HG02759 (cell line): Measurements from ENCODE around the gene GOLGA8R.
"Not testable (repeated sequence)": the region's sequence is repeated elsewhere in the genome, so short reads cannot be mapped to it uniquely, and the experiment has no call there.

Source experiments
- ATAC-seq: cut with Tn5 transposase; IDR thresholded peaks from one replicate; pipeline ENCODE4 v1.9.1; 2021; ENCODE audit warnings: mild to moderate bottlenecking, moderate library complexity; ENCODE audit not compliant: unreplicated experiment

Gene GOLGA8R, protein sequence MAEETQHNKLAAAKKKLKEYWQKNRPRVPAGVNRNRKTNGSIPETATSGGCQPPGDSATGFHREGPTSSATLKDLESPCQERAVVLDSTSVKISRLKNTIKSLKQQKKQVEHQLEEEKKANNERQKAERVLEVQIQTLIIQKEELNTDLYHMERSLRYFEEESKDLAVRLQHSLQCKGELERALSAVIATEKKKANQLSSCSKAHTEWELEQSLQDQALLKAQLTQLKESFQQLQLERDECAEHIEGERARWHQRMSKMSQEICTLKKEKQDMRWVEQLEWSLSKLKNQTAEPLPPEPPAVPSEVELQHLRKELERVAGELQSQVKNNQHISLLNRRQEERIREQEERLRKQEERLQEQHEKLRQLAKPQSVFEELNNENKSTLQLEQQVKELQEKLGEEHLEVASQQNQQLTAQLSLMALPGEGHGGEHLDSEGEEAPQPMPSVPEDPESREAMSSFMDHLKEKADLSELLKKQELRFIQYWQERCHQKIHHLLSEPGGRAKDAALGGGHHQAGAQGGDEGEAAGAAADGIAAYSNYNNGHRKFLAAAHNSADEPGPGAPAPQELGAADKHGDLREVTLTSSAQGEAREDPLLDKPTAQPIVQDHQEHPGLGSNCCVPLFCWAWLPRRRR

DNA sequence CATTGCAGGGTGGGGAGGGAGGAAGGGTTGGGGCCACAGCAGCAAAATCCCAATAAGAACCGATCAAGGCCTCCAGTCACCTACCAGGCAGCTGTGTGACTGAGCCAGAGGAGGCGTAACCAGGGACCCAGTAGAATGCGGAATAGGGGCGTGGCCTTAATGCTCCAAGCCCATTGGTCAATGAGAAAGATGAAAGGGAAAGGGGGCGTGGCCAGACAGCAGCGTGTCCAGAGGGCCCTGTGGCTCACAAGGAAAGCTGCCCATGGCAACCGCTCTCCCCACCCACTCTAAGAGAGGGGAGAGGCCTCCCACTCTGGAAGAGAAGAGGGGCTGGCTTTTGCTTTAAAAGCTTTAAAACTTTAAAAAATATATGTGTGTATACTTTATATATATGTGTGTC lies at the start of gene GOLGA8R:
Gene GOLGA8R, minus strand, starts transcription at position 101 of the 400 bp plus-strand sequence. Its CDS starts 98 bp downstream, at position 3.
- not testable (repeated sequence) for ATAC-seq

DNA sequence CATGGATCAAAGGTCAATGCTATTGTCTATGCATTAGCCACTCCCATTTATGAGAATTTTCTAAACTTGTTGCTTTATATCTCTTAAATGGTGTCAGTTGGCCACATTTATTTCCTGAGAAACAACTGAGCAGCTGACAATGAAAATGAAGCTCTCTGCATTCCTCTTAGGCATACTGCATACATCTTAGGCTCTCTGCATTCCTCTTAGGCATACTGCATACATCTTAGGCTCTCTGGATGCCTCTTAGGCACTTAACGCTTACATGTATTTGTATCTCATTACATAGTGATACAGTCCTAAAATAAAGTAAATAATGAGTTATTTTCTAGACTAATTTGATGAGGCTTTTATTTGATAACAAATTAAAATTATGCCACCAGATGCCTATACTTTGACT lies 49.8 kb upstream of the GOLGA8R start:
- ATAC-seq: not testable (repeated sequence)

DNA sequence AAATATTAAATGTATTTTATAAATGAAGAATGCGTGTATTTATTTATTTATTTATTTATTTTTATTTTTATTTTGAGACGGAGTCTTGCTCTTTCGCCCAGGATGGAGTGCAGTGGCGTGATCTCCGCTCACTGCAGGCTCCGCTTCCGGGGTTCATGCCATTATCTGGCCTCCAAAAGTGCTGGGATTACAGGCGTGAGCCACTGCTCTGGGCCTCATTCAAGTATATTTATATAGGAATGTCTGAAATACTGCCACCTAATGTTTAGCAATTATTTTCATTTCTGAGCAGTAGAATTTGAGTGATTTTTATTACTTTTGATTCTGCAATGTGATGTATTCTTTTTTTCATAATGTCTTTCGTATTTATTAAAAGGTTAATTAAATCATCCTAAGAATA lies 48.1 kb upstream of the GOLGA8R start:
- not testable (repeated sequence) for ATAC-seq

DNA sequence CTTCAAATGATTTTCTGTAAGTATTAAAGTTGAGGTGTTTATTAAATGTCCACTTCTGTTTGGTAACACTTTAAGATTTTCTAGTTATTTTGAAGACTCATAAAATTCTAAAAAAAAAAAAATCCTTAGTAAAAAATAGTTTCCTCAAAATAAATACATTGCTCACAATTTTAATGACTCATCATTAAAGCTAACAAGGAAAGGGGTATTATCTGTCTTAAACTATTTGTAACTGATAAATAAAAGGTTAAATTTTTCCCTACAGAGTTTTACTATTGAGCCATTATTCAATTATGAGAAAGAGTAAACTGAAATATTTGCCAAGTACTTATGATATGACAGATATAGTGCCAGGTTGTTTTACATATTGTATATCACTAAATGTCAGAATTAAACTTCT lies 38.6 kb upstream of the GOLGA8R start:
- not testable (repeated sequence) for ATAC-seq

DNA sequence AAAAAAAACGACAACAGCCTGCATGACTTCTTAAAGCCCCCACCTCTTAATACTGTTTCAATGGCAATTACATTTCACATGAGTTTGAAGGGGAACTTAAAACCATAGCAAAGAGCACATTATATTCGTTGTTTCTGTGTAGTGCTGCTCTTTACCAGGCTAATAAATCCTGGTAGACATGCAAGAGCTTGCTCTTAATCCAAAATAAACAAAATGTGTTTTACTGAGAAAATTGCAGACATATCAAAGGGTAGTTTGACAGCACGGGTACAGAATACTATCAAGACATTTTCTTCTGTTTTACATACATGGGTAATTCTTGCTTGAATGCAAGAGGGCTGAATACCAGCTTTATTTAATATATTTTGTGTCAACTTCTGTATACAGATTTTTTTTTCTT lies 24.3 kb upstream of the GOLGA8R start:
- not testable (repeated sequence) for ATAC-seq

DNA sequence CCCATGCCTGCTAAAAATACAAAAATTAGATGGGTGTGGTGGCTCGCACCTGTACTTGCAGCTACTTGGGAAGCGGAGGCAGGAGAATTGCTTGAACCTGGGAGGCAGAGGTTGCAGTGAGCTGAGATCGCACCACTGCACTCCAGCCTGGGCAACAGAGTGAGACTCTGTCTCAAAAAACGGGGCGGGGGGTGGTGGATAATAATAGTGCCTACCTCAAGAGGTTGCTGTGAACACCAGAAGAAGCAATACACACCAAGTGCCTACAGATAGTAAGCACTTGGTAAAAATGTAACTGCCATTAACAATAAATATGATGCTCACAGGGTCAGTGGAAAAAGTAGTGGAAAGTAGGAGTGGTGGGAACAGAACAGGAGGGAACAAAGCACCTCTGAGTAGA lies 21.8 kb upstream of the GOLGA8R start:
- not testable (repeated sequence) for ATAC-seq

DNA sequence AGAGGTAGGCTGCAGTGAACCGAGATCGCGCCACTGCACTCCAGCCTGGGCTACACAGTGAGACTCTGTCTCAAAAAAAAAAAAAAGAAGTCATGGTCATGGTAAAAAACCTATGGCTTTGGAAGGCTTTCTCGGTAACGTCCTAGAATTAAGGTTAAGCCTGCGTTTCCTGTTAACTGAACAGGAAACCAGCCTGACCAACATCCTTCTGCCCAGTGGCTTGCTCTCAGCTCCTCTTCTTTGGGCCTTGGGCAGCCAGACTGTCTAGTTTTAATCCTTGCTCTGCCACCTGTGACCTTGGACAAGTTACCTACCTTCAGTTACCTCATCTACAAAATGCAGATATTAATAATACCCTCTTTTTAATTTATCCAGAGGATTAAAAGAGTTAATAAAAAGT lies 6.7 kb upstream of the GOLGA8R start:
- not testable (repeated sequence) for ATAC-seq

DNA sequence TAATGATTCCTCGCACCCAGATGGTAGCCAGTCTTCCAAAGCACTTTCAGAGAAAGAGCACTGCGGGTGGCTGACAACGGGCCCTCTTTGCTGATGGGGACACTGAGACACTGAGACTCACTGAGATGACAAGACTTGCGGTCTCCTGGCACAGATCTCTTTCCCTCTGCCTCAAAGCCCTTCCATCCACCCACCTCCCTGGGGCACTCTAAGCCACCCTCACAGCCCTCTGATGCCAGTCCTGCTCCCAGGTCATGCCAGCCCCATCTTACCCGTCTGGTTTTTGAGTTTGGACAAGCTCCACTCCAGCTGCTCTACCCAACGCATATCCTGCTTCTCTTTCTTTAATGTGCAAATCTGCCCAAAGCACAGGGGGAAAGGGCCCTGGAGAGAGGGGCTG lies 6.4 kb downstream of the GOLGA8R start:
- not testable (repeated sequence) for ATAC-seq

DNA sequence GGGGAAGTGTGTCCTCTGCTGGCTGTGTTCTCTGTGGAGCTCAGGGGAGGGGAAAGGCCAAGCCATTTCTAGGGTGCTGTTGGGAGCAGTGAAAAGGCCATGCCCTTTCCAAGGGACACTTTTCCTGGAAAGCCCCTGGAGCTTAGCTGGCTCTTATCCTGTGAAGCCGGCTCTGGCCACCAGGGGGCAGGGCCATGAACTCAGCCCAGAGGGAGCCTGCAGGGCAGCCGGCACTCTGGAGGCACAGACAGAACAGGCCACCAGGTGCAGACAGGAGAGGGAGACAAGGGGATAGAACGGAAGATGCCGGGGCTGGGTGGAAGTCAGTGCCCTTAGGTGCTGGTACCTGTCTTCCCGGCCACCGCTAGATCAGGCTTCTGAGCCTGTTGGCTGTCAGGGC lies 15.1 kb downstream of the GOLGA8R start:
- ATAC-seq: peak; percentile 53

DNA sequence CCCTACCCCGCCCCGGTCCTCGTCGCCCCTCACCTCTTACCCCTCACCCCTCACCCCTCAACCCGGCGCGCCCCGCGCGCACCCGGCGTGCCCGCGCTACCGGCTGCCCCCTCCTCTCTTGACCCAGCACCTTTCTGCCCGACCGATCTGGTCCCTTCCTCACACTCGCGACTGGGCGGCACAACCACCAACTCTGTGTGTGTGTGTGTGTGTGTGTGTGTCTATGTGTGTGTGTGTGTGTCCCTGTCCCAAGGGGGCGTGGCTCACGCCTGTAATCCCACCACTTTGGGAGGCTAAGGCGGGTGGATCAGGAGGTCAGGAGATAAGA lies 20.4 kb downstream of the GOLGA8R start:
- not testable (repeated sequence) for ATAC-seq

DNA sequence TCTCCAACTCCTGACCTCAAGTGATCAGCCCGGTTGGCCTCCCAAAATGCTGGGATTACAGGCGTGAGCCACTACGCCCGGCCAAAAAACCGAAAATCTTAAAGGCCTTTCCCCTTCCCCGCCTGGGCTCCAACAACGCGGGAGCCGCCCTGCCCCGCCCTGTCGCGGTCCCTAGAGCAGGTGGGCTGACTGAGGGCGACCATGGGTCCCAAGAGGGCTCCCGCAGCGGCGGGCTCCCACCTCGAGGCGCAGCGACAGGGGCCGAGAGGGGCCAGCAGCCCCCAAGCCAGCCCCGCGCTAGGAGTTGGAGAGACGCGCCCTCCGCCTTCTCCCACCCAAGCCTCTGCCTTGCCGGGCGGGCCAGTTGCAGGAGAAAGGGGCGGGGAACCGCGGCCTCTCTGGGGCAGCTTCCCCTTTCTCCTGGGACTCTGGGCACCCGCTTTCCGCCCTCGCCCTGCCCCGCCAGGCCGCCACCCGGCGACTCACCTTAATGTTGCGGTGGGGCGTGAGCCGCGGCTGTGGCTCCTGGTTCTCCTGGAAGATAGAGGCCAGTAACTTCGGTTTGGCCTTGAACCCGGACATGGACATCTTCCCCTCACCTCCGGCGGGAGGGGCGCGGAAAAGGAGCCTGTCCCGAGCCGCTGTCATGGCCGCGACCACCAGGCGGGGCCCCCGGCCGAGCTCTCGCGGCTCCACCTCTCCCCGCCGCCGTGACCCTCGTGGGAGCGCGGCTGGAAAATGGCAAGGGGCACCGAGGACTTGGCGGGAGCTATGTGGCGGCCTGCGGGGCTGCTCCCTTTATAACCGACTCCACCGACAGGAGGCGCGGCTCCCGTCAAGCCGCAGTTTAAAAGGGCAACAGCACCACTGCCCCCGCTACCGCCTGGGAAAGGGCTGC lies 21.0 kb downstream of the GOLGA8R start, which contains the start of gene CHRFAM7A:
Gene CHRFAM7A, minus strand, starts transcription at position 775 of the 898 bp plus-strand sequence. CDS start 10,189 bp downstream, outside the sequence.
- ATAC-seq: not testable (repeated sequence)

DNA sequence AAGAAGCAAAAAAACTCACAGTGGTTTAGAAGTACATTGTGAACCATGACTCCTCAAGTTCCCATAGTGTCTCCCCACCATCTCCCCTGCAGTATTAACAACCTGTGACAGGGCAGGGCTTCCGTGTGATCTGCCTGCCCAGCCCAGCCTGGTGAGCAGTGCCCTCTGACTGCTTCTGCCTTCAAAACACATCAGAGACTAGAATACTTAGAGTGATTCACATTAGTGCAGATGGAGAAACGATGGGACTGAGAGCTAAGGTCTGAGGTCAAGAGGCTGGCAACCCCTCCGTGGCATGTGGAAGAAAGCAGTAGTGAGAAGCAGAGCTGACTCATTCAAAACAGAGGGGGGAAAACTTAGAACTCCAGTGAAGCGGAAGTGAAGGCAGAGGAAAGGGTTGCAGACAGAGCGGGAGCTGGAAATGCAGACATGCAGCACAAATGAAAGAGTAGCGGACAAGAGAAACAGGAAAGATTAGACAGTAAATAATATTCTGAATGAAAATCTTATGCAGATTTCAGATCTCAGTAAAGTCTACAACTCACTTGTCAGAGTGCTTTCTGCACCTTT lies 27.7 kb downstream of the GOLGA8R start:
- not testable (repeated sequence) for ATAC-seq

DNA sequence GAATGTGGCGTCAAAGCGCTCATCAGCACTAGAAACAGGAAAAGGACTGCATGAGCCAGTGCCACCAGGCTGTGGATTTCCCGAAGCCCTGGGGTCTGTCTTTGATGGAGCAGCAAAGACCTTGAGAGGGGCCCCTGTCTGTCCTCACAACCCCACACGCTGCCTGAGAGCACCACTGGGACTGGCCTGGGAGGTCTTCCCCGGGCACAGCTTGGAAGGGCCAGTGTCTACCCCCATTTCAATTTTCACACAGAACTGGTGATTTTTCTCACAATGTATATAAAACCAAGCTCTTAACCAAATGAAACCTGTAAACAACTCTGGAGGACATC lies 37.0 kb downstream of the GOLGA8R start:
- not testable (repeated sequence) for ATAC-seq

DNA sequence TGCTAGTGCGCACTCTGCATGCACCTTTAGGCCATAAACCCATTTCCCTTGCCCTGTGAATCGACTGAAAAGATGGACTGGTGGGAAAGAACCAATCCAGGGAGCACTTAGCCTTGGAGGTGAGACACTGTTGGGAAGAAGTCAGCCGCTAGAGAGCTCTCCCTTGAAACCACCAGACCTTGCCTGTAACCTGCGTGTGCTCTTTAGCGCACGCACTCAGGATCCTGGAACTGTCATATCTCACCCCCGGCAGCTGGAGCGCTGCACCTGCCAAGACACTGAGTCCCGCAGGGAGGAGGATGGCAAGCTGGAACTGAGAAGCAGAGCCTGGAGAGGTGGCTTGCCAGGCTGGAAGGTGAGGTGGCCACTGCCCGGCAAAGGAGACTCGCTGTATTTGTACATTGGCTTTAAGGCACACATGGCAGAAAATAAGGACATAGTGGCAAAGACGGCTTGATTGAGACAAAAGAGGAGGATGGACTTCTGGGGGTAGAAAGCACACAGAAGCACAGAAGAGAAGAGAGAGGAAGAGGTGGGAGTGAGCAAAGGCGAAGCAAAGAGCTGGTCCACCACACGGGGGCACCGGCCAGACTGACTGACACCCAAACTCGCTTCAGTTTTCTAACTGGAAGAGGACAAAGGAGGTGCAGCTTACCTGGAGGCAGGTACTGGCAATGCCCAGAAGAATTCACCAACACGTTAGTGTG lies 37.5 kb downstream of the GOLGA8R start:
- not testable (repeated sequence) for ATAC-seq

DNA sequence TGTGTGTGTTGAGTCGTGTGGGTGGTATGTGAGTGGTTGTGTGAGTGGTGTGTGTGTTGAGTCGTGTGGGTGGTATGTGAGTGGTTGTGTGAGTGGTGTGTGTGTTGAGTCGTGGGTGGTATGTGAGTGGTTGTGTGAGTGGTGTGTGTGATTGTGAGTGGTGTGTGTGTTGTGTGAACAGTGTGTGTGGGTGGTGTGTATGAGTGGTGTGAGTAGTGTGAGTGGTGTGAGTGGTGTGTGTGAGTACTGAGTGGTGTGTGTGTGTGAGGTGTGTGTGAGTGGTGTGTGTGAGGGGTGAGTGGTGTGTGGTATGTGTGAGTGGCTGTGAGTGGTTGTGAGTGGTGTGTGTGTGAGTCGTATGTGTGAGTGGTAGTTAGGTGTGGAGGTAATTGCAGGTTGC lies 38.2 kb downstream of the GOLGA8R start:
- not testable (repeated sequence) for ATAC-seq

DNA sequence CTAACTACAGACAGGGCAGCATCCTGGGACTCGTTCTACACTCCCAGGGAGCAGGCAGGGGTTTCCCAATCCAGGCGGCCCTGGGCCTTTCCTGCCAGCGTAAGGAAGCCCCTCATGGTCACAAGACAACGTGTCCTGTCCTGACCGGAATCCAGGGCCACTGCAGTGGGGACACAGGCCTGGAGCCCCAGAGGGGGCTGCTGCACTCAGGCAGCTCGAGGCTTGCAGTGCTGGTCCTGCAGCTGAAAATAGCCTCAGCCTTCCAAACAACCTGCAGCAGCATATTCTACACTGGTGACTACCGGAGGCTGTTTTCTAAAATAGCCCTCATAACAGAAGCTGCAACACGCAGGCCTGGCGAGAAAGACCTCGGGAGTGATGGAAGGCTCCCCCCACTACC lies 39.2 kb downstream of the GOLGA8R start:
- ATAC-seq: not testable (repeated sequence)

DNA sequence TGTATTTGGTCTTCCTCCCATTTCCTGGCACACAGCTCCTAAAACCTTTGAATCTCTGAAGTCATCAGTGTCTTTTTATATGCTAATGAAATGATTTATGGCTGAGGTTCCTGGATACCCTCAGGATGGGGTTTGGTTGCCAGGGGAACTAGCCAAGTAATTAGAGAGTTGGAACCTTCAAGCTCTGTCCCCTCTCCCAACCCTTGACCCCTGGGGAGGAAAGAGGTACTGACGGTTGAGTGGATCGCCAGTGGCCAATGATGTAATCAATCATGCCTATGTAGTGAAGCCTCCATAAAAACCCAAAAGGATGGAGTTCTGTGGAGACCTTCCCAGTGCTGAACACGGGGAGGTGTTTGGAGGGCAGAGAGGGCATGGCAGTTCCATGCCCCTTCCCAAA lies 45.8 kb downstream of the GOLGA8R start:
- not testable (repeated sequence) for ATAC-seq

DNA sequence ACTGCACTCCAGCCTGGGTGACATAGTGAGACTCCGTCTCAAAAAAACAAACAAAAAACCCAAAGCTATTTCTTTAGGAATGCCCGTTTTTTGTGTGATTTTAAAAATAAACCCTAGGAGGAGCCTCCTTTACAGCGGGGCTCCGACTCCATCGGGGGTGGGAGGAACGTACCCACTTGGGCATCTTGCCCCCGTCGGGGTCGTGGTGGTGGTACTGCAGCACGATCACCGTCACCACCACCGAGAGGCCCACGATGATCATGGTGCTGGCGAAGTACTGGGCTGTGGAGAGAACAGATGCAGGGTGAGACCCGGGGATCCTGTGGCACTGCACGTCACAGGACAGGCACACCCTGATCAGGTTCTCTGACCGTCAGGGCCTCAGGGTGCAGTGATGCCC lies 46.8 kb downstream of the GOLGA8R start:
- not testable (repeated sequence) for ATAC-seq

DNA sequence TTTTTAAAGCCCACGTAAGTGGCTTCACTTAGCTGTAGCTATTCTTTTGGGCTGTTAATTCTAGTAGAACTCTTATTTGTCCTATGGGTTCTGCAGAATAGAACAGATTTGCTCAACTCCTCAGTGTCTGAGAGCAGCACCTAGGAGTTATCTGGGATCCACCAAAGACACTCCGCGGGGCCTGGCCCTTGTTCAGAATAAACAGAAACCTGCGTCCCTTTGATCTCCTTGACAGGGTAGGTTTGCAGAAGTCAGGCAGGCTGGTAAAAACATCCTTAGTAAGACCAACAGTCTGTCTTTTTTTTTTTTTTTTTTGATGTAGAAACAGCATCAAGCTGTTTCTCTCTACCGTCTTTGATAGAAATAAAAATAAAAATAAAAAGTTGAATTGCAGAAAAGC lies 52.7 kb downstream of the GOLGA8R start:
- not testable (repeated sequence) for ATAC-seq

DNA sequence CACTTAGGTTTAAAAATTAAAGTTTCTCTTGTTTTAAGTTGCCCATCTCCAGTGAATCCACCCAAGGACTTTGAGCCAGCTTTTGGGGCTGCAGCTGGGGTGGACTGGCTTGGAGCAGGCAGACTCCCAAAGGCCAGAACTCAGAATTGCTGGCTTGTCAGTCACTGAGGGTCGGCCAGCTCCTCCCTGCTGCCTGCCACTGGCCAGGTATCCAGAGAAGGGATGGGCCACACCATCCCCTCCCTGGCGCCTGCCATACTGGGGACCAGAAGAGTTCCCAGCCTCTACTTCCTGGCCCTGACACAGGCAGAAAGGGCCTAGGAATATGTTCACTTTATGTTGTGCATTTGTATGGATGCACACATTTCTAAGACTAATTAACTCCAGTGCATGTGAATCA lies 53.1 kb downstream of the GOLGA8R start:
- ATAC-seq: not testable (repeated sequence)
